CD4-positive, alpha-beta T cell treated with Interleukin-17A for 1 hour (primary cell): ENCODE results near the gene GMCL2.
"Not testable (repeated sequence)": the region's sequence is repeated elsewhere in the genome, so short reads cannot be mapped to it uniquely, and the experiment has no call there.

Source experiments
- DNase-seq: peaks from one replicate; pipeline ENCODE4 v3.0.0-alpha.2; 2020

GMCL2 gene

GRCh38 chr5:178204935-178205748, 18.0 kb upstream of the GMCL2 start:
- DNase-seq: peak; percentile 70

- peak; percentile 97 for DNase-seq
These were observed 17.2 kb upstream of the GMCL2 start, which contains the start of gene HNRNPAB for GRCh38 chr5:178204182-178204934. Gene HNRNPAB (plus strand): TSS chr5:178204533. CDS start chr5:178204838, 305 bp downstream.

- peak; percentile 32 for DNase-seq
These were observed 16.6 kb upstream of the GMCL2 start for GRCh38 chr5:178203670-178204181.

GRCh38 chr5:178202541-178202940, 15.4 kb upstream of the GMCL2 start:
- DNase-seq: no peak

- no peak for DNase-seq
These were observed 14.7 kb upstream of the GMCL2 start for GRCh38 chr5:178201927-178202235.

GRCh38 chr5:178201221-178201926, 14.2 kb upstream of the GMCL2 start:
- DNase-seq: no peak

GRCh38 chr5:178199581-178200434, 12.6 kb upstream of the GMCL2 start:
- DNase-seq: no peak

- DNase-seq: no peak
These were observed 11.5 kb upstream of the GMCL2 start for GRCh38 chr5:178198706-178199105.

- not testable (repeated sequence) for DNase-seq
These were observed 11.0 kb upstream of the GMCL2 start for GRCh38 chr5:178198151-178198550.

- DNase-seq: no peak
These were observed 9.8 kb upstream of the GMCL2 start for GRCh38 chr5:178196986-178197385.

- DNase-seq: no peak
These were observed 9.2 kb upstream of the GMCL2 start for GRCh38 chr5:178196281-178196812.

- DNase-seq: no peak
These were observed 6.9 kb upstream of the GMCL2 start for GRCh38 chr5:178194026-178194425.

- DNase-seq: no peak
These were observed 6.2 kb upstream of the GMCL2 start for GRCh38 chr5:178193251-178193809.

GRCh38 chr5:178192787-178193186, 5.6 kb upstream of the GMCL2 start:
- no peak for DNase-seq

GRCh38 chr5:178192244-178192643, 5.1 kb upstream of the GMCL2 start:
- DNase-seq: no peak

- DNase-seq: no peak
These were observed 4.5 kb upstream of the GMCL2 start for GRCh38 chr5:178191661-178192060.

- no peak for DNase-seq
These were observed 2.3 kb upstream of the GMCL2 start for GRCh38 chr5:178189433-178189832.

- DNase-seq: no peak
These were observed 744 bp downstream of the GMCL2 start for GRCh38 chr5:178186427-178186826.

GRCh38 chr5:178182158-178182876, 4.9 kb downstream of the GMCL2 start:
- DNase-seq: no peak

GRCh38 chr5:178180141-178180863, 6.9 kb downstream of the GMCL2 start:
- DNase-seq: no peak
